ENCODE data around the gene WNT7A. TPM values are rescaled to one million over a fixed set of nuclear protein-coding genes. Genes with fewer than 3 reads are reported as not detected.
A peak's percentile ranks its signal among the peaks of the same experiment; 100 is the strongest.

Gene WNT7A
- total RNA-seq, 2 experiments from 2014 or later = 0.13 TPM; not detected in 1

DNA sequence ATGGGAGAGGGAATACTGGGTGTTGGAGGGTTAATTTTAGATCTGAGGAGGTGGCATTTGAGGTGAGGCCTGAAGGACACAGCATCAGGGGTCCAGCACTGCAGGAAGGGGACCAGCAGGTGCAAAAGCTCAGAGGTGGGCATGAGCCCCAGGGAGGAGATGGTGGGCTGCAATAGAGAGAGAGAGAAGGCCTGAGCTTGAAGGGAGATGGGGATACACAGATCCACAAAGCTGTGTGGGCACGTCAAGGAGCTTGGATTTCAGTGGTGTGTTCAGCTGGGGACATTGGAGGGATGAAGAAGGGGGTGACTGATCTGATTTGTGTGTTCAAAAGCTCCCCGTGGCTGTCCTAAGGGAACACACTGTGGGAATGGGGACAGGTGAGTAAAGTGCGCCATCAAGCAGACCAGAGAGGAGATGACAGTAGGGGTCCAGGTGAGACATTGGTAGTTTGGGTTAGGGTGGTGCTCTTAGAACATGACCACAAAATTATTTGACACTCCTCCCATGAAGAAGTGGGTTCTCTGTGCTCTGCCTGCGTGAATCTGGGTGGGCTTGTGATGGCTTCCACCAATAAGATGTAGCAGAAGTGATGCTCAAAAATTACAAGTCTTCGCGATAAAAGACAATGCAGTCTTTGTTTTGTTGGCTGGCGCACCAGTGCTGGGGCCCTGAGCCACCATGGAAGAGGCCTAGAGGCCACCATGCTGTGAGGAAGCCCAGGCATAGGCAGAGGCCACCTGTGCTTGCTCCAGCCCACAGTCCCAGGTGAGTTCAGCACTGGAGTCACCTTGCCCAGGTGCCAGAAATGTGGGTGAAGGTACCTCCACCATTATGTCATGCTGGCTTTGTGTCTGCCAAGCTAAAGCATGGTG is 1.9 kb upstream of the WNT7A start:
- peaks cover 71% of the 10 kb centered on the region for H3K27me3 Mint-ChIP-seq
- ChIA-PET POLR2A (interaction anchor here (1.4 to 2.2 kb wide), 2 partner anchors 224 to 296 kb away, joined by 4 to 9 read pairs; partner anchors contain the start of gene XPC), CTCF (interaction anchor here (0.9 to 14.9 kb wide), 4 partner anchors 10 to 386 kb away, joined by 3 to 327 read pairs (median 6); no protein-coding TSS in a partner anchor)
- no peaks in the 10 kb centered on the region for H3K9me3 Mint-ChIP-seq
- H3K27ac Mint-ChIP-seq = no peak overlapping the region
- H3K4me1 Mint-ChIP-seq = peaks cover 8% of the 10 kb centered on the region
- H3K4me3 Mint-ChIP-seq = no peak overlapping the region
- H3K36me3 Mint-ChIP-seq (ENCODE audit: low read depth) = no peaks in the 10 kb centered on the region
- DNase-seq = no peak

DNA sequence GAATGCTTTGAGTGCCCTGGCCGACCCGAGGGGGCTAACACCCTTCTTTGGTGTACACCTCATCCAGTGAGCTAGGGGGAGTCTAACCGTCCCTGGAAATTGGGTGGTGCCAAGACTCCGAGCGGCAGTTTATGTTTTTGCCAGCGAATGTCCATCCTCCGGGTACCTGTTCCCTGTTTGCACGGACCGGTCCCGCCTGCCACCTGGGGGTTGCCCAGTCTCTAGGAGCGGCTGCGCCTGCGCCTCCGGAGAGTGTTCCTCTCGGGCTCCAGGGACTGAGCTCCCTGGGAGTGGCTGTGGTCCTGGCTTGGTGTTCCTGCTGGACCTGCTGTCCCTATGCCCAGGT is 913 bp upstream of the WNT7A start:
- no peaks in the 10 kb centered on the region for H3K36me3 Mint-ChIP-seq (ENCODE audit: low read depth)
- ChIA-PET POLR2A (interaction anchor here (0.8 to 2.2 kb wide), 6 partner anchors 11 to 297 kb away, joined by 3 to 9 read pairs (median 4); partner anchors contain the start of gene XPC), CTCF (interaction anchor here (0.9 to 14.9 kb wide), 10 partner anchors 10 to 385 kb away, joined by 3 to 327 read pairs (median 4); no protein-coding TSS in a partner anchor)
- H3K9me3 Mint-ChIP-seq = no peaks in the 10 kb centered on the region
- no peak overlapping the region for H3K4me3 Mint-ChIP-seq
- peaks cover 79% of the 10 kb centered on the region for H3K27me3 Mint-ChIP-seq
- H3K27ac Mint-ChIP-seq = no peak overlapping the region
- H3K4me1 Mint-ChIP-seq = peaks cover 8% of the 10 kb centered on the region
- no peak for DNase-seq

GRCh38 chr3:13879102-13879945 is 547 bp downstream of the WNT7A start:
- no peak overlapping the region for H3K4me3 Mint-ChIP-seq
- H3K4me1 Mint-ChIP-seq = peaks cover 8% of the 10 kb centered on the region
- no peak overlapping the region for H3K27ac Mint-ChIP-seq
- ChIA-PET POLR2A (interaction anchor here (1.1 to 1.5 kb wide), 2 partner anchors 12 to 221 kb away, joined by 3 to 4 read pairs; no protein-coding TSS in a partner anchor), CTCF (interaction anchor here (1.2 to 14.9 kb wide), 5 partner anchors 13 to 383 kb away, joined by 3 to 327 read pairs (median 5); no protein-coding TSS in a partner anchor)
- H3K9me3 Mint-ChIP-seq = no peaks in the 10 kb centered on the region
- peaks cover 78% of the 10 kb centered on the region for H3K27me3 Mint-ChIP-seq
- no peak for DNase-seq
- H3K36me3 Mint-ChIP-seq (ENCODE audit: low read depth) = no peaks in the 10 kb centered on the region

GRCh38 chr3:13878281-13879101 is 1.4 kb downstream of the WNT7A start:
- peaks cover 71% of the 10 kb centered on the region for H3K27me3 Mint-ChIP-seq
- peaks cover 8% of the 10 kb centered on the region for H3K4me1 Mint-ChIP-seq
- peak overlapping the region; percentile 6 for H3K4me3 Mint-ChIP-seq
- no peak for DNase-seq
- ChIA-PET POLR2A (interaction anchor here (1.1 kb wide), 1 partner anchor 221 kb away, joined by 4 read pairs; no protein-coding TSS in a partner anchor), CTCF (interaction anchor here (14.9 kb wide), 1 partner anchor 225 kb away, joined by 327 read pairs; no protein-coding TSS in a partner anchor)
- no peak overlapping the region for H3K27ac Mint-ChIP-seq
- no peaks in the 10 kb centered on the region for H3K36me3 Mint-ChIP-seq (ENCODE audit: low read depth)
- no peaks in the 10 kb centered on the region for H3K9me3 Mint-ChIP-seq

DNA sequence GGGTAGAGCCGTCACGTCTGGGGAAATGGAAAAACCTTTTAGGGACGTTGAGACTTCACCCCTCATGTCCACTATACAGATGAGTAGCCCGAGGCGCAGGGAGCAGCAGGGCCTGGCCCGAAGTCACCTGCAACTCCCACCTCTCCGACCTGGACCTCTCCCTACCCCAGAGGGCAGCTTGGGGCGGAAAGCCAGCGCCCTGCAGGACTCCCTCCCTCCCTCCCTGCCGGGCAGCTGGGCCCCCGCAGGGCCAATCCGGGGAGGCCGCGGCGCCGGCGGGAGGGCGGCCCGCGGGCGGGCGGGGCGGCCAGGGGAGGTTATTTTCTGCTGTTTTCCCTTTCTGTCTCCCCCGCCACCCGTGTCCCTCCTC is 2.0 kb downstream of the WNT7A start:
- POLR2A ChIA-PET = interaction anchor here (1.5 kb wide), 1 partner anchor 13 kb away, joined by 5 read pairs; no protein-coding TSS in a partner anchor
- H3K4me3 Mint-ChIP-seq = no peak overlapping the region
- DNase-seq = no peak
- no peaks in the 10 kb centered on the region for H3K36me3 Mint-ChIP-seq (ENCODE audit: low read depth)
- peaks cover 8% of the 10 kb centered on the region for H3K4me1 Mint-ChIP-seq
- H3K27ac Mint-ChIP-seq = no peak overlapping the region
- H3K9me3 Mint-ChIP-seq = no peaks in the 10 kb centered on the region
- peaks cover 68% of the 10 kb centered on the region for H3K27me3 Mint-ChIP-seq
- CTCF ChIA-PET = no interaction called here

GRCh38 chr3:13876451-13877100 is 3.3 kb downstream of the WNT7A start:
- POLR2A ChIA-PET = interaction anchor here (1.5 kb wide), 1 partner anchor 14 kb away, joined by 5 read pairs; no protein-coding TSS in a partner anchor

GRCh38 chr3:13874891-13875290 is 5.0 kb downstream of the WNT7A start:
- H3K27me3 Mint-ChIP-seq = peaks cover 45% of the 10 kb centered on the region
- H3K9me3 Mint-ChIP-seq = no peaks in the 10 kb centered on the region
- DNase-seq = no peak
- CTCF ChIA-PET = interaction anchor here (1.1 kb wide), 1 partner anchor 9 kb away, joined by 3 read pairs; no protein-coding TSS in a partner anchor
- no peak overlapping the region for H3K4me3 Mint-ChIP-seq
- no peaks in the 10 kb centered on the region for H3K36me3 Mint-ChIP-seq (ENCODE audit: low read depth)
- peaks cover 8% of the 10 kb centered on the region for H3K4me1 Mint-ChIP-seq
- H3K27ac Mint-ChIP-seq = no peak overlapping the region
- POLR2A ChIA-PET = no interaction called here

More at GRCh38 chr3:13876451-13877100, 3.3 kb downstream of the WNT7A start:
- no peak overlapping the region for H3K27ac Mint-ChIP-seq
- peaks cover 55% of the 10 kb centered on the region for H3K27me3 Mint-ChIP-seq
- H3K9me3 Mint-ChIP-seq = no peaks in the 10 kb centered on the region
- DNase-seq = no peak
- H3K4me3 Mint-ChIP-seq = no peak overlapping the region
- CTCF ChIA-PET = no interaction called here
- peaks cover 8% of the 10 kb centered on the region for H3K4me1 Mint-ChIP-seq
- no peaks in the 10 kb centered on the region for H3K36me3 Mint-ChIP-seq (ENCODE audit: low read depth)

GRCh38 chr3:13873818-13874217 is 6.1 kb downstream of the WNT7A start:
- no peak overlapping the region for H3K27ac Mint-ChIP-seq
- H3K4me1 Mint-ChIP-seq = peaks cover 3% of the 10 kb centered on the region
- no peaks in the 10 kb centered on the region for H3K9me3 Mint-ChIP-seq
- no peak for DNase-seq
- ChIA-PET CTCF (no interaction called here), POLR2A (no interaction called here)
- H3K36me3 Mint-ChIP-seq (ENCODE audit: low read depth) = no peaks in the 10 kb centered on the region
- peaks cover 37% of the 10 kb centered on the region for H3K27me3 Mint-ChIP-seq
- no peak overlapping the region for H3K4me3 Mint-ChIP-seq

DNA sequence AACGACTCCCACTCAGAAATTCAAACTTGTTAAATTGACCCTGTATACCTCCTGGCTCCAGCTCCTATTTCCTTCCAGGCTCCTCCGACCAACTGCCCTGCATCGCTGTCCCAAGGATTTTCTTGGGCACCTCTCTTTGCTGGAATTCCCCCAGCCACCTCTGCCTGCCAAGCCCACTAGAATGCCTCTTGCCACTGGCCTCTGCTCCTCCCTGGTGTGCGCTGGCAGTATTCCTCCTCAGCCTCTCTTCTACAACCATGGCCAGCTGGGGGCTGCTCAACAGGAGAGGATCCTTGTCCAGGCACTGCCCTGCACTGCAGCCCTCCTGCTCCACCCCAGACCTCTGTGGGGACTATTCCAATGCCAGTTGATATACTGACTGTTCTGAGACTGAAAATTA is 7.4 kb downstream of the WNT7A start:
- ChIA-PET CTCF (no interaction called here), POLR2A (no interaction called here)
- Mint-ChIP-seq H3K36me3 (ENCODE audit: low read depth) (no peaks in the 10 kb centered on the region), H3K9me3 (no peaks in the 10 kb centered on the region), H3K27me3 (peaks cover 27% of the 10 kb centered on the region), H3K4me1 (peaks cover 11% of the 10 kb centered on the region), H3K27ac (no peak overlapping the region), H3K4me3 (no peak overlapping the region)
- DNase-seq = no peak

GRCh38 chr3:13871791-13872190 is 8.1 kb downstream of the WNT7A start:
- Mint-ChIP-seq H3K36me3 (ENCODE audit: low read depth) (no peaks in the 10 kb centered on the region), H3K27me3 (peaks cover 20% of the 10 kb centered on the region), H3K27ac (no peak overlapping the region), H3K4me3 (no peak overlapping the region), H3K9me3 (no peaks in the 10 kb centered on the region), H3K4me1 (peaks cover 17% of the 10 kb centered on the region)
- no peak for DNase-seq
- CTCF ChIA-PET = interaction anchor here (1.3 kb wide), 1 partner anchor 9 kb away, joined by 5 read pairs; the partner anchor contains the start of gene WNT7A
- POLR2A ChIA-PET = no interaction called here

GRCh38 chr3:13870902-13871301 is 9.0 kb downstream of the WNT7A start:
- H3K9me3 Mint-ChIP-seq = no peaks in the 10 kb centered on the region
- DNase-seq = no peak
- H3K27me3 Mint-ChIP-seq = peaks cover 13% of the 10 kb centered on the region
- H3K27ac Mint-ChIP-seq = no peak overlapping the region
- peaks cover 26% of the 10 kb centered on the region for H3K4me1 Mint-ChIP-seq
- H3K4me3 Mint-ChIP-seq = no peak overlapping the region
- H3K36me3 Mint-ChIP-seq (ENCODE audit: low read depth) = no peaks in the 10 kb centered on the region
- POLR2A ChIA-PET = interaction anchor here (0.8 kb wide), 1 partner anchor 21 kb away, joined by 3 read pairs; no protein-coding TSS in a partner anchor
- CTCF ChIA-PET = interaction anchor here (1.1 to 1.3 kb wide), 2 partner anchors 10 to 214 kb away, joined by 5 to 6 read pairs; partner anchors contain the start of gene WNT7A
